Testis (tissue), 3 donors: ENCODE measurements around the gene LUZP2. TPM values are rescaled to one million over a fixed set of nuclear protein-coding genes. Genes with fewer than 3 reads are reported as not detected.

Experiments
- DNase-seq: peaks from one replicate; pipeline ENCODE4 v3.0.0-alpha.2; 2019
- H3K27ac ChIP-seq, 2 donors: fragments of 200-600 bp; sonication (generic); one replicate each; pipeline ENCODE4 v1.5.1; 2019
- H3K27me3 ChIP-seq: fragments of 200-600 bp; sonication (generic); one replicate; pipeline ENCODE4 v1.5.1; 2019
- H3K36me3 ChIP-seq: fragments of 200-600 bp; sonication (generic); one replicate; pipeline ENCODE4 v1.5.1; 2017; ENCODE audit warnings: low read depth; ENCODE audit errors: missing control alignments
- H3K4me1 ChIP-seq: fragments of 200-600 bp; sonication (generic); one replicate; pipeline ENCODE4 v1.5.1; 2019
- H3K4me3 ChIP-seq, 2 donors: fragments of 200-600 bp; sonication (generic); one replicate each; pipeline ENCODE4 v1.5.1; 2017 to 2019
- H3K9me3 ChIP-seq: fragments of 200-600 bp; sonication (generic); one replicate; pipeline ENCODE4 v1.5.1; 2017
- CTCF ChIP-seq, 3 experiments: fragments of 450-650 bp in 2 of 3; fragments of 200-600 bp in 1 of 3; sonication (generic) in 1 of 3; IDR thresholded peaks; one replicate each; pipeline ENCODE4 v1.5.1; 2016 to 2019; ENCODE audit warnings: antibody characterized with exemption in 3 of 3, mild to moderate bottlenecking in 2 of 3, moderate library complexity in 1 of 3
- POLR2A ChIP-seq: fragments of 450-650 bp; IDR thresholded peaks from one replicate; pipeline ENCODE4 v1.6.1; 2017; ENCODE audit warnings: antibody characterized with exemption, mild to moderate bottlenecking, moderate library complexity
- WGBS, 2 donors: methylation state at CpG; one replicate each; pipeline ENCODE4 v1.1.5; 2018; 5-methylcytosine and 5-hydroxymethylcytosine counted together
- intact Hi-C: fragments of 100-400 bp; cut with DNase I; formaldehyde crosslinking; loops from one replicate; pipeline ENCODE4 v1.15.1; 2023; ENCODE audit warnings: low total_unique reads
- polyA plus RNA-seq: library from polyadenylated mRNA; stranded (reverse); fragments of 350-450 nt; fragmentation: Illumina TruSeq; extraction: RNeasy Lipid Tissue Mini Kit (QIAGEN cat#74804); gene quantifications from one replicate; pipeline ENCODE4 v1.2.3, GENCODE V29; 2014; ENCODE audit warnings: low read depth, low replicate concordance; ENCODE audit not compliant: insufficient read depth
- total RNA-seq, 2 donors: library from RNA; depleted of rRNA; stranded (reverse); fragments of >200 nt; gene quantifications; one replicate each; pipeline ENCODE4 v1.2.3, GENCODE V29; 2016

The LUZP2 gene
- total and polyA plus RNA-seq, 3 donors from 2014 or later: 0.63 to 0.98 (median 0.74) TPM

- H3K27ac ChIP-seq: no peak overlapping the region
- no peaks in the 10 kb centered on the region for H3K36me3 ChIP-seq
- no peaks in the 10 kb centered on the region for H3K27me3 ChIP-seq
- 86 to 92% methylated on average over 3 of the region's 3 CpGs for WGBS, 2 donors
- H3K4me3 ChIP-seq: no peak overlapping the region
- no peaks in the 10 kb centered on the region for H3K9me3 ChIP-seq
- no peak for TF ChIP-seq POLR2A
- no peak for TF ChIP-seq CTCF (IDR thresholded peaks at IDR 0.05)
- intact Hi-C loops: no loop called here
- H3K4me1 ChIP-seq: no peaks in the 10 kb centered on the region
- DNase-seq: no peak
These were observed 46.9 kb downstream of the LUZP2 start for GRCh38 chr11:24543771-24544170.

- no peak for DNase-seq
- 89 to 92% methylated on average over 3 of the region's 3 CpGs for WGBS, 2 donors
- intact Hi-C loops: no loop called here
These were observed 59.8 kb downstream of the LUZP2 start for GRCh38 chr11:24556693-24557092.

GRCh38 chr11:24559315-24559714 is 62.5 kb downstream of the LUZP2 start:
- Histone ChIP-seq H3K4me1 (no peaks in the 10 kb centered on the region), H3K36me3 (no peaks in the 10 kb centered on the region), H3K4me3 (no peak overlapping the region), H3K9me3 (no peaks in the 10 kb centered on the region), H3K27me3 (no peaks in the 10 kb centered on the region), H3K27ac (no peak overlapping the region)
- no peak for DNase-seq
- TF ChIP-seq POLR2A: no peak
- TF ChIP-seq CTCF (IDR thresholded peaks at IDR 0.05): no peak
- intact Hi-C loops: no loop called here

More at GRCh38 chr11:24556693-24557092, 59.8 kb downstream of the LUZP2 start:
- H3K36me3 ChIP-seq: no peaks in the 10 kb centered on the region
- H3K9me3 ChIP-seq: no peaks in the 10 kb centered on the region
- H3K27me3 ChIP-seq: no peaks in the 10 kb centered on the region
- no peak for TF ChIP-seq POLR2A
- no peak for TF ChIP-seq CTCF (IDR thresholded peaks at IDR 0.05)
- no peak overlapping the region for H3K27ac ChIP-seq
- H3K4me3 ChIP-seq: no peak overlapping the region
- H3K4me1 ChIP-seq: no peaks in the 10 kb centered on the region

GRCh38 chr11:24560324-24560723 is 63.5 kb downstream of the LUZP2 start:
- Histone ChIP-seq H3K4me1 (no peaks in the 10 kb centered on the region), H3K9me3 (no peaks in the 10 kb centered on the region), H3K36me3 (no peaks in the 10 kb centered on the region), H3K27me3 (no peaks in the 10 kb centered on the region), H3K27ac (no peak overlapping the region), H3K4me3 (no peak overlapping the region)
- intact Hi-C loops: no loop called here
- TF ChIP-seq CTCF (IDR thresholded peaks at IDR 0.05) (no peak), POLR2A (no peak)
- no peak for DNase-seq
- WGBS, 2 donors: 78 to 80% methylated on average over 4 of the region's 4 CpGs

GRCh38 chr11:24567380-24567779 is 70.5 kb downstream of the LUZP2 start:
- DNase-seq: no peak
- intact Hi-C loops: no loop called here
- Histone ChIP-seq H3K4me3 (no peak overlapping the region), H3K36me3 (no peaks in the 10 kb centered on the region), H3K27ac (no peak overlapping the region), H3K9me3 (no peaks in the 10 kb centered on the region), H3K4me1 (no peaks in the 10 kb centered on the region), H3K27me3 (no peaks in the 10 kb centered on the region)
- no peak for TF ChIP-seq POLR2A
- TF ChIP-seq CTCF (IDR thresholded peaks at IDR 0.05): no peak
